Measurements from ENCODE around the gene RPS27L.

Gene RPS27L

DNA sequence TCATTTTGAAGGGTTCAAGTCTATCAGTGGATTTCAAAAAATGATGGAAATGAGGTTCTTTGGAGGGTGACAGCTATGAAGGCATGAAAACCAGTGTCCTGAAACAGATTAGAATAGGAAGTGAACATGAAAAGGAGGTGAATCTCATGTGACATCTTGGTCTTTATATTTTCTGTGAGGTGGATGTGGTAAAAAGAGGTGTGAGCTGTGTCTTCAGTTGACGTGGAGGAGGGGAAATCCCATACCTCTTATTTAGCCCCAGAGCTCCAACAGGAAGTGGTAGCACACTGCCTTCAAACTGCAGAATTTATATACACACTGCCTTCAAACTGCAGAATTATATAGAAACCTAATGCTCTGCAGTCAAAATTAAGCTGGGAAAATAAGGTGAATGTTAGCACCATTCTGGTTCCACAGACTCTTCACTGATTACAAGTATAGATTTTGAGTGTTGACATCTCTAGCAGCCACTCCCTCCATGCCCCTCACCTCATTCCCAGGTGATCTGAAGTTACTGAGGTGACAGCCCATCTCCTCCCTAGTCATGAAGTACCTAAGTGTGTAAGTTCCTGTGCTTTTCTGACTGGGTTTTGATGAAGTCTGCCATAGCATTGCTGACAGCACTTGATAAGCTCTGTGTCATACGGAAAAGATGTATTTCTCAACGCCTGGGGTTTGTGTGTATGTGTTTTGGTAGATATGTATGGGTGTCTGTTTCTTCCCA is 34.8 kb upstream of the RPS27L start:
- TF ChIP-seq POLR2A (IDR thresholded peaks at IDR 0.05; ENCODE audit: low read depth, low read length): no peak
- FAIRE-seq (no peak), DNase-seq (ENCODE audit: insufficient read length, low spot score) (no peak)

DNA sequence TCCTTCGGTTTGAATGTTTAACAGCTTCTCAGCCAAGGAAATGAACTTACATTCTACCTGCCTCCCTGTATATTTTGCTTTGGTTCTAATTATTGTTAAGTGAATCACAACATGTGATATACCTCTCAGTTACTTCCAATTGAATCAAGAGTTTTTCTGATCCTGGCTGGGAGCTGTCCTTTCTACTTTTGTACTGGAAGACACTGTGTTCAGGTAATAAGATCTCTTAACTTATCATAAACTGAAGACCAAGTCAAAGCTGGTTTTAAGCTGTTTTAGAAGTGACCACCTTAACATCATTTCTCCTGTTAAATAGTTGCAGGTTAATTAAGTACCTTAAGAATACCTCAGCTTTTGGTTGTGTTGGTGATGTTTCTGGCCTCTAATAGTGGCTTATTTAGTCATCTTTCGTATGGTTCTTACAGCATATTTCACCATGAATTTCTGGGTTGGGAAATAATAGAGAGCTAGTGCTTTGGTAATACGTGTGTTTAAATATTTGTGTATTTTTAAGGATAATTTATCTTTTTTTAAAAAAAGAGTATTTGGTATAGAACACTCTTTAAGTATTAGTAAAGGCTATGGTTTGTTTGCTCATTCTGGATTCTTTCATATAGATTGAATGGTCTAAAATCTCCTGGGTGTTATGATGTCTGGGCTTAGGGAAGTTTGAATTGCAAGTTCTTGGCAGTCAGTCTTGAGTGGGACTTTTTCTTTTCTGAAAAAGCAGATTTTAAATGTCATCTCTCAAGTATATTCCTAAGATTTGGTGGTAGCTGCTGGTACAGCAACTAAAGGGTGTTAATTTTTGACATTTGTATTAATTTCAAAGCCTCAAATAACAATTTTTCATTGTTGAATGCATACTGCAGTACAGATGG is 33.7 kb upstream of the RPS27L start:
- TF ChIP-seq POLR2A (IDR thresholded peaks at IDR 0.05; ENCODE audit: low read depth, low read length): no peak
- DNase-seq (ENCODE audit: insufficient read length, low spot score) (no peak), FAIRE-seq (no peak)

DNA sequence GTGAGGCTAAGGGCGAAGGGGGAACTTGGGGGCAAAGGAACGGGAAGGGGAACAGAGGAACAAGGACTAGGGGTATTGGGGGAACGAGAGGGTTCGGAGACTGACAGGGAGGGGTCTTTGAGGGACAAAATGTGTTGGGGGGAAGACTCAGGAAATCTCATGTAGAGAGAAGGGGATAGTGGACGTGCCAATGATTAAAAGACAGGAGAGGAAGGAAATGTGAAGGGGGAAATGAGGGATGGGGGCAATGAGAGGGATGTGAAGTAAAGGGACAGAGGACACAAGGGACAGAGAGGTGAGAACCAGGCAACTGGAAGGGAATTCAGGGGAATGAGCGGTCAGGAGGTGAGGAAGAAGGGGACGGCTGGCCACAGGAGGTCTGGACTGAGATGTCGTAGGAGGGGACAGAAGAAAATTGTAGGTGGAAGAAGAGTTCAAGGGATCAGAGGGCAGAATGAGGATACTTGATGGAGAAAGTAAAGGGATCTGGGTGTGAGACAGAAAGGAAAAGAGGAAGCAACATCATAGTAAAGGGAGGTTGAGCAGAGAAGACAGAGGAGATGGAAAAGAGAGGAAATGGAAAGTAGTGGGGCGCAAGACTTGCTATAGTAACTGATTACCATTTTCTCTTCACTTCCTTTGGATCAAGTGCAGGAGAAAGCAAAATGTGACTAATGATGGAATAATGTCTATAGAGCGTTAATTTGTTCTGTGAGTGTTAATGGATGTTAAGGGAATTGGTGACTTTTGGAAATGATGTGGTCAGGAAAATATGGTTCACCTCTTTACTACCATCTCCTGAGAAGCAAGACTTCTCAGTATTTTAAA is 32.9 kb upstream of the RPS27L start:
- FAIRE-seq (no peak), DNase-seq (ENCODE audit: insufficient read length, low spot score) (no peak)
- no peak for TF ChIP-seq POLR2A (IDR thresholded peaks at IDR 0.05; ENCODE audit: low read depth, low read length)

DNA sequence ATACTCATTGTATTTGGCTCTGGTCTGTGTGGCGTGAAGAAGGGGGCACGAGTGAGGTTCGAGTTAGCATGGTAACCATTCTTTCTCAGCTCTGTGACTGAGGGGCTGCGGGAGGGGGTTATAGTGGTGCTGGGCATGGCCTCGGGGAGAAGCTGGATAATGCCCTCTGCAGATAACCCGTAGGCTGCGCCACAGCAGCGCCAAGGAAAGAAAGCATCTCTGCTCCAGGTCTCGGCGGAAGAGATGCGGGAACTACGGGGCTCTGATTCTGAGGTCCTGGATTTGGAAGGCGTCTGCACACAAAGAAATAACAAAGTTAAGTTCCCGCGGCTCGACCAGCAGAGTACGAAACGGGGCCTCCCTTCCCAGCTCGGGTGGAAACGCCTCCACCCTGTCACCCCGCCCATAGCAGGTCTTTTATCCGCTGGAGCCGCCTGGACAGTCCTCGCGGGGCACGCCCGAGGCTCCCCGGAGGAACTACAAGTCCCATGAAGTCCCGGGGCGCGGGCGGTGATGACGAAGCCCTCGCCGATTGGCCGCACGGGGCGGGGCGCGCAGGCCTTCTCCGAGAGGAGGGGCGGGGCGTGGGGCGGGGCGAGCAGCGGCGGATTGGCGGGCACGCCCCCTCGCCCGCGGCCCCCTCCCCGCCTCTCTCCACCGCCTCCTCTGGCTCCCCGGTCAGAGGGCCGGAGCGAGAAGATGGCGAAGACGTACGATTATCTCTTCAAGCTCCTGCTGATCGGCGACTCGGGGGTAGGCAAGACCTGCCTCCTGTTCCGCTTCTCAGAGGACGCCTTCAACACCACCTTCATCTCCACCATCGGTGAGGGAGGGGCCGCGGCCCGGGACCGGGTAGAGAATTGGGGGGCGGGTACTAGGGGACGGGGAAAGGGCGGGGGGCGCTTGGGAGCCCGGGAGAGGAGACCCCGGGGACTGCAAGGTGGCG is 31.9 kb upstream of the RPS27L start, which contains the start of gene RAB8B:
TSS of gene RAB8B (plus strand) at position 681 of the 946 bp plus-strand sequence. CDS start at position 700, 19 bp downstream.
- peak; percentile 67 for DNase-seq (ENCODE audit: insufficient read length, low spot score)
- FAIRE-seq: no peak
- TF ChIP-seq POLR2A (IDR thresholded peaks at IDR 0.05; ENCODE audit: low read depth, low read length): peak; percentile 61

DNA sequence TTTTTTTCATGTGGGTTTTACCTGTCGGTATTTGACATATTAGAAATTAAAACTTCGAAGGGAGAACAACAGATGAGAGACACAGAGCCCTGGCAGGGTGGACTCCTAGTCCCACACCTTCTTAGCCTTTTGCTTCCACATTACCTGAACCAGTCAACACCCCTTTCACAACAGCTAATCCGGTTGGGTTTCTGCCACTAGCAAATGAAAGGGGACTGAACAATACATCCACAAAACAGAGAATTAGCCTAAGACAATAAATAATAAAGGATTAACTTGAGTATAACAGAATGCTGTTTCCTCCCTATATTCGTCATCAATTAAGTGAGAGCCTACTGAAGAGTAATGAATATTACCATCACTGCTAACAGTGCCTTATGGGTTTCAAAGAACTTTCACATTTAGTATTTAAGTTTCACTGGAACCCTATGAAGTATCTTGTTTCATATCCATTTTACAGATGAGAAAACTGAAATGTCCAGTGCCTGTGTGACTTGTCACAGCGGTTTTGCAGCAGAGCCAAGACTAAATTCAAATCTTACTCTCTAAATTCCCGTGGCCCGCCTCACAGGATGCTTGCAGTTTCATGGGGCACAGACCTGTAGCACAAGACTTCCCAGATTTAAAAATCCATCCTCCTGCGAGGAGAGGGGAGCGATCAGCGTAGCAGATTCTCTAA is 31.1 kb upstream of the RPS27L start:
- TF ChIP-seq POLR2A (IDR thresholded peaks at IDR 0.05; ENCODE audit: low read depth, low read length): no peak
- FAIRE-seq (no peak), DNase-seq (ENCODE audit: insufficient read length, low spot score) (no peak)

DNA sequence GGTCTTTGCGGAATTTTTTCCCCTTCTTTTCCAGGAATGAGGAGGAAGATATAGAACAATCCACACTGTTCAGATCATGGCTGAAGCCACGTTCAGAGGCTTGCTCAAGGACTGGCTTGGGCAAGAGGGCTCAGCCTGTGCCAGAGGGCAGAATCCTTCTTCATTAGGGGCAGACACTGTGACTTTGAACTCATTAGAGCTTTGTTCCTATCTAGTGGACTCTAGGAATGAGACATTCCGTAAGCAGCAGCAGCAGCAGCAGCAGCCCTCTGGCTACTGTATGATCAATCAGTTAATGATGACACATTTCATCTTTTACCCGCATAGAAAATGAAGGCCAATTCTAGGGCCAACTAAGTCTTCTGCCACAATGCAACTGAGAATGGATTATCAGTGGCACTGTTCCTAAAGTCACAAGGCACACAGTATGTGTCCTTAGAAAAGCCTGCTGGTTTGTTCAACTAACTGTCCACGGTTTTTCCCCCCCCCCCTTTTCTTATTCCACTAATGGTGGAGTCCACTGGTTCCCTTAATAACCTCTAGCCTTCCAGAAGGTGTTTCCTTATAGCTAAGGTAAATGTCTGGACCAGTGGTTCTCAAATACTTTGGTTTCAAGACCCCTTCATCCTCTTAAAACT is 30.4 kb upstream of the RPS27L start:
- TF ChIP-seq POLR2A (IDR thresholded peaks at IDR 0.05; ENCODE audit: low read depth, low read length): no peak
- FAIRE-seq: no peak

DNA sequence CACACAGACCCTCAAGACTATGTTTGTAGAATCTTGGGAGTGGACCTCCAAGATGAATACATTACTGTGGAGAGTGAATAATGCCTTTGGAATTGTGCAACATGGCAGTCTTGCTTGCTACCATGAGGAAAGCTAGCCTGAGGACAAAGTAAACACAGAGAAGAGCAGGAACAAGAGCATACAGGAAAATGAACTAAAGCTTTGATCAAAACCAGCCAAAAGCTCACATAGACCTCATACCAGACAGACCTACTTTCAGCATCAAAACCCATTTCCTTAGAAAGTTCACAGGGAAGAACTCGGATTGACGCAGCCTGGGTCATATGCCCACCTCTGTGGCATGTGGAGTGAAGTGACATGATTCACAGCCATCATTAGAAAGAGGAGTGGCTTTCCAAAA is 28.8 kb upstream of the RPS27L start:
- DNase-seq (ENCODE audit: insufficient read length, low spot score): no peak
- no peak for FAIRE-seq
- no peak for TF ChIP-seq POLR2A (IDR thresholded peaks at IDR 0.05; ENCODE audit: low read depth, low read length)

More for the DNA sequence above, 30.4 kb upstream of the RPS27L start:
- no peak for DNase-seq (ENCODE audit: insufficient read length, low spot score)

DNA sequence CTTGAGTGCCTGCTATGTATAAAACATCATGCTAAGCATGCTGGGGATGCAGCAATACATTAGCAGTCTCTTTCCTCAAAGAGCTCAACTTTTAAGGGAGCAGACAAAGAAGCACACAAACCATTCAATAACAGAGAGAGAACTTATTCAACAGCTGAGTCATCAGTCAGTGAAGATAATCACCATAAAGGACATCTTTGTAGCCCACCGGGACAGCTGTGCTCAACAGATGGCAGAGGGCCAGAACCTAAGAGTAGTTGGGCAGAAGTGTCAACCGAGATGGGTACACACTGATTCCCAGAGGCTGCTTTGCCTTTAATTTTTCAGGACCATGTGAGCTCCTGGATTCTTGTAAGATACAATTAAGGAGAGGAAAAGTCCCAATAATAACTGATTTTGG is 27.9 kb upstream of the RPS27L start:
- DNase-seq (ENCODE audit: insufficient read length, low spot score): no peak
- no peak for TF ChIP-seq POLR2A (IDR thresholded peaks at IDR 0.05; ENCODE audit: low read depth, low read length)
- FAIRE-seq: no peak

DNA sequence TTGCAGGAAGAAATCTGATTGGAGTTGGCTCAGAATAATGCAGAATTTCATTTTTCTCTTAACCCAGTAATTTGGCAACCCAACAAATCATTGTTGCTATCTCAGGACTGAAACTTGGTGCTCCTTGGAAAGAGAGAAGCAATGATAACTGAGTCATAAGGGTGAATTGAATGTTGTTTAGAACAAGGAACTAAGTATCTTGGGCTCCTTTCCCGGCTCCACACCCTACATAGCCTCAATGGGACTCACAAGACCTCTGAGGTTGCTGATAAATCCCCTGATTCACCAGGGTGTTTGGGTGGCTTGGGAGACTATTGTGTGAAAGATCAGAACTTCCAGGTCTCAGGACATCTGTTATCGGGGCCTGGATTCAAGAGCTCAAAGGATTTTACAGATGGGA is 24.4 kb upstream of the RPS27L start:
- TF ChIP-seq POLR2A (IDR thresholded peaks at IDR 0.05; ENCODE audit: low read depth, low read length): no peak
- FAIRE-seq: no peak
- no peak for DNase-seq (ENCODE audit: insufficient read length, low spot score)

DNA sequence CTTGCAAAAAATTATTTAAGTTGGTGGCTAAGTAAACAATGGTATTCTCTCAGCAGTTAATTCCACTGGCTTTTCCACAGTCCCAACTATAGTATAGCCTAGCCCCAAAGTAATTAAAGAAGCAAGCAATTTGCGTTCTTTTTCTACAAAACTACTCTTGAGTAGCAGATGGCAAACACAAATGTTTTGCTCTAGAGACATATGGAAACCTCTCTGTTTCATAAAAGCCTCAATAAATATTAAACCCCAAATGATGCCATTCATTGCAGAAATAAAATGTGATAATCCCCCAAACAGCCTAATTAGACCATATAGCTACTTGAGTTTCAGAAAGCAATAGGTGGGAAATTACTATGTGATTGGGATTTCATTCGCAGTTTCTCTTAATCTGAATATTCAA is 23.5 kb upstream of the RPS27L start:
- FAIRE-seq: no peak
- DNase-seq (ENCODE audit: insufficient read length, low spot score): no peak
- no peak for TF ChIP-seq POLR2A (IDR thresholded peaks at IDR 0.05; ENCODE audit: low read depth, low read length)

DNA sequence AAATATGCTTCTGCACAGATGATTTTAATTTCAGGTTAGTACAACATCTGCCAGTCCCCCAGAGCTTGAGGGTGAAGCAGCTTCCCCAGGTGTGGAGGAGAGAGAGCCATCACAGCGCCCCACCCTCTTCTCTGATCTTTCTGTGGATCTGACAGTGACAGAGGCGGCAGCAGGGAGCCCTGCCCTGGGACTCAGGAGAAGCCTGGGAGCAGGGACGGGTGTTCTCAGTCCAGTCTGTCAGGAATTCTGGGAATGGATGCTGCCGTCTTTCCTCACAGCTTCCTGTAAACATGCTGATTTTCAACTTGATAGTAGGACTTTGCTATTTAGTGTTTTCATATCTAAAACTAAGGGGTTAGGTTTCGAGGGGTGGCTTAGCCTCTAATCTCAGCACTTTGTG is 20.8 kb upstream of the RPS27L start:
- no peak for TF ChIP-seq POLR2A (IDR thresholded peaks at IDR 0.05; ENCODE audit: low read depth, low read length)
- FAIRE-seq (no peak), DNase-seq (ENCODE audit: insufficient read length, low spot score) (no peak)

DNA sequence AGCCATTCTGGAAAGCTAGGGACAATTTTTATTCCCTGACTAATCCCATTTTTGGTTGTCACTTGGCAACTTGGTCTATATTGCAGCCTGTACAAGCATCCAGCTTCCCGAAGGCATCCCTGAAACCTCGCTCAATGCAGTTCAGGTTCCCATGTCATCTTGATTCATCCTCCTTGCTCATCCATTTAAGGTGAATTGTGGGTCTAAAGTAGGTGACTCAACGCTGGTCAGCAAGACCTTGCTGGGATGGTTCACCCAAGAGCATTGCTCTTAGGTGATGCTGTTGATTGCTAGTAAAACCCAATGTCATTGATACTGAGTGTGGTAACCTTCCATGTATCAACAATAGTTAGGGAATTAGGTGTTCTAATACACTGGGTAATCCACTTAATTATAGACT is 19.0 kb upstream of the RPS27L start:
- no peak for FAIRE-seq

More for the DNA sequence above, 19.0 kb upstream of the RPS27L start:
- no peak for TF ChIP-seq POLR2A (IDR thresholded peaks at IDR 0.05; ENCODE audit: low read depth, low read length)
- DNase-seq (ENCODE audit: insufficient read length, low spot score): no peak
